KMS-11 (cell line): ENCODE results near the gene ST3GAL5.
"Not testable (repeated sequence)": the region's sequence is repeated elsewhere in the genome, so short reads cannot be mapped to it uniquely, and the experiment has no call there.

ENCODE experiments used
- H2AFZ ChIP-seq: fragments of 200-600 bp; sonication (generic); 2 replicates; pipeline ENCODE4 v1.6.1; 2016; ENCODE audit warnings: antibody characterized with exemption, mixed run types, low read depth
- H3K27ac ChIP-seq: fragments of 200-600 bp; sonication (generic); 2 replicates; pipeline ENCODE4 v1.6.1; 2016; ENCODE audit warnings: mild to moderate bottlenecking, mixed run types
- H3K27me3 ChIP-seq: fragments of 200-600 bp; sonication (generic); 2 replicates; pipeline ENCODE4 v1.6.1; 2017; ENCODE audit warnings: mild to moderate bottlenecking, low read depth, mixed run types, moderate library complexity; ENCODE audit not compliant: insufficient read depth
- H3K36me3 ChIP-seq: fragments of 200-600 bp; sonication (generic); 2 replicates; pipeline ENCODE4 v1.6.1; 2017; ENCODE audit warnings: mild to moderate bottlenecking, mixed run types; ENCODE audit not compliant: insufficient read depth
- H3K4me1 ChIP-seq: fragments of 200-600 bp; sonication (generic); 2 replicates; pipeline ENCODE4 v1.6.1; 2016; ENCODE audit warnings: mild to moderate bottlenecking, low read depth, mixed run types; ENCODE audit not compliant: poor library complexity, severe bottlenecking
- H3K4me2 ChIP-seq: fragments of 200-600 bp; sonication (generic); 2 replicates; pipeline ENCODE4 v1.7.0; 2016; ENCODE audit warnings: mild to moderate bottlenecking, mixed run types
- H3K4me3 ChIP-seq: fragments of 200-600 bp; sonication (generic); IDR thresholded peaks from 2 replicates; pipeline ENCODE4 v1.6.1; 2017; ENCODE audit warnings: low read depth, low read length, mixed read lengths; ENCODE audit not compliant: insufficient read depth
- H3K79me2 ChIP-seq: fragments of 200-600 bp; sonication (generic); 2 replicates; pipeline ENCODE4 v1.6.1; 2016; ENCODE audit warnings: low read depth, mixed run types; ENCODE audit not compliant: insufficient read depth
- H3K9ac ChIP-seq: fragments of 200-600 bp; sonication (generic); 2 replicates; pipeline ENCODE4 v1.6.1; 2016; ENCODE audit warnings: mild to moderate bottlenecking, mixed run types
- H4K20me1 ChIP-seq: fragments of 200-600 bp; sonication (generic); 2 replicates; pipeline ENCODE4 v1.6.1; 2016; ENCODE audit warnings: mild to moderate bottlenecking, mixed run types; ENCODE audit not compliant: insufficient read depth
- CTCF ChIP-seq: fragments of 200-600 bp; sonication (generic); conservative IDR thresholded peaks from 2 replicates; pipeline ENCODE4 v1.6.1; 2017; ENCODE audit warnings: low read depth, mild to moderate bottlenecking, antibody characterized with exemption, low read length, moderate library complexity, mixed read lengths

The ST3GAL5 gene

GRCh38 chr2:85901155-85901554, 12.4 kb upstream of the ST3GAL5 start:
- Histone ChIP-seq H3K27me3 (no peaks in the 10 kb centered on the region), H3K27ac (no peak overlapping the region), H3K4me2 (no peak overlapping the region), H4K20me1 (no peaks in the 10 kb centered on the region), H3K36me3 (no peaks in the 10 kb centered on the region), H2AFZ (no peak overlapping the region), H3K9ac (no peak overlapping the region), H3K4me1 (peaks cover 33% of the 10 kb centered on the region), H3K4me3 (no peak overlapping the region), H3K79me2 (no peaks in the 10 kb centered on the region)
- TF ChIP-seq CTCF, result no peak

- Histone ChIP-seq H4K20me1 (no peaks in the 10 kb centered on the region), H3K4me2 (peak overlapping the region; percentile 29; the same call in 1 of the 2 replicates), H3K36me3 (no peaks in the 10 kb centered on the region), H3K4me1 (peaks cover 33% of the 10 kb centered on the region), H3K27me3 (no peaks in the 10 kb centered on the region), H3K4me3 (no peak overlapping the region), H3K27ac (no peak overlapping the region), H2AFZ (no peak overlapping the region), H3K9ac (no peak overlapping the region), H3K79me2 (no peaks in the 10 kb centered on the region)
- TF ChIP-seq CTCF, result no peak
Measured at GRCh38 chr2:85900366-85900765, 11.6 kb upstream of the ST3GAL5 start.

GRCh38 chr2:85899849-85900248, 11.1 kb upstream of the ST3GAL5 start:
- Histone ChIP-seq H4K20me1 (no peaks in the 10 kb centered on the region), H3K4me1 (peaks cover 33% of the 10 kb centered on the region), H3K27ac (no peak overlapping the region), H3K27me3 (no peaks in the 10 kb centered on the region), H3K9ac (no peak overlapping the region), H3K4me2 (peak overlapping the region; percentile 29), H3K36me3 (no peaks in the 10 kb centered on the region), H3K4me3 (no peak overlapping the region), H2AFZ (no peak overlapping the region; the same call in 1 of the 2 replicates), H3K79me2 (no peaks in the 10 kb centered on the region)
- no peak for TF ChIP-seq CTCF

- H3K27ac ChIP-seq, result no peak overlapping the region
- no peaks in the 10 kb centered on the region for H3K36me3 ChIP-seq
- peak overlapping the region; percentile 11; the same call in 1 of the 2 replicates for H3K4me2 ChIP-seq
- H2AFZ ChIP-seq, result no peak overlapping the region; the same call in 1 of the 2 replicates
- H3K4me1 ChIP-seq, result peaks cover 33% of the 10 kb centered on the region
- H3K4me3 ChIP-seq, result no peak overlapping the region
- no peak overlapping the region for H3K9ac ChIP-seq
- no peaks in the 10 kb centered on the region for H4K20me1 ChIP-seq
- H3K79me2 ChIP-seq, result no peaks in the 10 kb centered on the region
- H3K27me3 ChIP-seq, result no peaks in the 10 kb centered on the region
- TF ChIP-seq CTCF, result no peak
Measured at GRCh38 chr2:85899284-85899683, 10.5 kb upstream of the ST3GAL5 start.

- Histone ChIP-seq H3K36me3 (no peaks in the 10 kb centered on the region), H3K4me2 (peak overlapping the region; percentile 11; the same call in 1 of the 2 replicates), H3K4me1 (peaks cover 33% of the 10 kb centered on the region), H2AFZ (no peak overlapping the region; the same call in 1 of the 2 replicates), H3K79me2 (no peaks in the 10 kb centered on the region), H3K4me3 (no peak overlapping the region), H4K20me1 (no peaks in the 10 kb centered on the region), H3K27me3 (no peaks in the 10 kb centered on the region), H3K27ac (no peak overlapping the region), H3K9ac (no peak overlapping the region)
- no peak for TF ChIP-seq CTCF
Measured at GRCh38 chr2:85898881-85899280, 10.1 kb upstream of the ST3GAL5 start.

GRCh38 chr2:85894554-85895278, 5.9 kb upstream of the ST3GAL5 start:
- not testable (repeated sequence) for H3K36me3 ChIP-seq, H3K27me3 ChIP-seq, H3K4me2 ChIP-seq, H3K9ac ChIP-seq, H2AFZ ChIP-seq, H3K79me2 ChIP-seq, H3K4me3 ChIP-seq, H4K20me1 ChIP-seq, H3K27ac ChIP-seq
- peaks cover 38% of the 10 kb centered on the region for H3K4me1 ChIP-seq
